ENCODE data around the gene SLC2A6. TPM values are rescaled to one million over a fixed set of nuclear protein-coding genes. Genes with fewer than 3 reads are reported as not detected.

Gene SLC2A6
- total RNA-seq, 1 experiment from 2014 or later, result 20.5 TPM

DNA sequence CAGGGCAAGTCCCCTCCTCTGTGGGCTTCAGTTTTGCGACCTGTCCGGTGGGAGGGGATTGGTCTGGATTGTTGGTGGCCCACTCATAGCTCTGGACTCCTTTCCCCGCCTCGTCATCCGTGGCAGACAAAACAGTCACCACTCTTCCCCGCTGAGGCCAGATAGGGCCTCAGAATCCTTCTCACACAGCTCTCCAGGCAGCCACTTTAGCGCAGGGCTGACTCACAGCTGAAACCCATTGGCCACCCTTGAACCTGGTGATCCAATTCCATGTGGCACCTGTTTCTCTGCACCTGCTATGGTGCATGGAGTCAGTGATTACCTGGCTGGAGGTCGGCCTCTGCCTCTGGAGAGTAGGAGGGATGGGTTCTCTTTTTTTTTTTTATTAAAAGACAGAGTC, 34.9 kb downstream of the SLC2A6 start:
- Histone ChIP-seq H3K4me1 (ENCODE audit: insufficient read depth, low read length) (no peaks in the 10 kb centered on the region), H3K9me3 (ENCODE audit: low read length) (no peaks in the 10 kb centered on the region), H3K4me2 (ENCODE audit: low read length) (no peak overlapping the region), H3K9me2 (replicated peaks; ENCODE audit: low read length) (no peaks in the 10 kb centered on the region), H4K20me1 (ENCODE audit: low read length) (no peaks in the 10 kb centered on the region), H3F3A (ENCODE audit: low read length, unreplicated experiment) (no peaks in the 10 kb centered on the region), H3K79me2 (ENCODE audit: low read length) (no peaks in the 10 kb centered on the region), H3K9ac (ENCODE audit: low read length) (no peak overlapping the region), H3K4me3 (ENCODE audit: low read length) (no peak overlapping the region), H3K27me3 (ENCODE audit: low read length) (no peaks in the 10 kb centered on the region), H3K36me3 (ENCODE audit: low read depth, low read length) (no peaks in the 10 kb centered on the region), H2AFZ (ENCODE audit: low read length) (no peak overlapping the region), H3K27ac (ENCODE audit: low read length) (no peak overlapping the region)
- DNase-seq (no peak), ATAC-seq (no peak)
- TF ChIP-seq EZH2phosphoT487 (IDR thresholded peaks at IDR 0.05; ENCODE audit: borderline replicate concordance, low read length) (no peak), EZH2 (IDR thresholded peaks at IDR 0.05; ENCODE audit: low read length, unreplicated experiment) (no peak)
- TF ChIP-seq, protein P1, sequence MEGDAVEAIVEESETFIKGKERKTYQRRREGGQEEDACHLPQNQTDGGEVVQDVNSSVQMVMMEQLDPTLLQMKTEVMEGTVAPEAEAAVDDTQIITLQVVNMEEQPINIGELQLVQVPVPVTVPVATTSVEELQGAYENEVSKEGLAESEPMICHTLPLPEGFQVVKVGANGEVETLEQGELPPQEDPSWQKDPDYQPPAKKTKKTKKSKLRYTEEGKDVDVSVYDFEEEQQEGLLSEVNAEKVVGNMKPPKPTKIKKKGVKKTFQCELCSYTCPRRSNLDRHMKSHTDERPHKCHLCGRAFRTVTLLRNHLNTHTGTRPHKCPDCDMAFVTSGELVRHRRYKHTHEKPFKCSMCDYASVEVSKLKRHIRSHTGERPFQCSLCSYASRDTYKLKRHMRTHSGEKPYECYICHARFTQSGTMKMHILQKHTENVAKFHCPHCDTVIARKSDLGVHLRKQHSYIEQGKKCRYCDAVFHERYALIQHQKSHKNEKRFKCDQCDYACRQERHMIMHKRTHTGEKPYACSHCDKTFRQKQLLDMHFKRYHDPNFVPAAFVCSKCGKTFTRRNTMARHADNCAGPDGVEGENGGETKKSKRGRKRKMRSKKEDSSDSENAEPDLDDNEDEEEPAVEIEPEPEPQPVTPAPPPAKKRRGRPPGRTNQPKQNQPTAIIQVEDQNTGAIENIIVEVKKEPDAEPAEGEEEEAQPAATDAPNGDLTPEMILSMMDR (conservative IDR thresholded peaks at IDR 0.05; ENCODE audit: low read depth, low read length), result no peak
- BruUV-seq (replicated peaks), result no TSS peak
- ChIA-PET CTCF (no interaction called here), POLR2A (ENCODE audit: unreplicated experiment) (no interaction called here)
- intact Hi-C loops (cut with micrococcal nuclease), result no loop called here

DNA sequence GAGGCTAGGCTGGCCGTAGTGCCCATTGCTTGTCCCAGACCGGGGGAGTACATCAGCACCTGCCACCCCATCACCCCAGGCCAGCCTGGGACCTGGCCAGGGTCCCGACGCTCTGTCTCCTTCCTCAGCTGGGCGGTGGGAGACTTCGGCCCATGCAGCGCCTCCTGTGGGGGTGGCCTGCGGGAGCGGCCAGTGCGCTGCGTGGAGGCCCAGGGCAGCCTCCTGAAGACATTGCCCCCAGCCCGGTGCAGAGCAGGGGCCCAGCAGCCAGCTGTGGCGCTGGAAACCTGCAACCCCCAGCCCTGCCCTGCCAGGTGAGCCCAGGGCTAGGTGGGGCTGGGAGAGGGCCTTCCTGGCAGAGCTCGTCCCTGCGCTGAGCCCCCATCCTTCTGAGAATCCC, 35.7 kb downstream of the SLC2A6 start:
- no peaks in the 10 kb centered on the region for H3K27me3 ChIP-seq (ENCODE audit: low read length)

DNA sequence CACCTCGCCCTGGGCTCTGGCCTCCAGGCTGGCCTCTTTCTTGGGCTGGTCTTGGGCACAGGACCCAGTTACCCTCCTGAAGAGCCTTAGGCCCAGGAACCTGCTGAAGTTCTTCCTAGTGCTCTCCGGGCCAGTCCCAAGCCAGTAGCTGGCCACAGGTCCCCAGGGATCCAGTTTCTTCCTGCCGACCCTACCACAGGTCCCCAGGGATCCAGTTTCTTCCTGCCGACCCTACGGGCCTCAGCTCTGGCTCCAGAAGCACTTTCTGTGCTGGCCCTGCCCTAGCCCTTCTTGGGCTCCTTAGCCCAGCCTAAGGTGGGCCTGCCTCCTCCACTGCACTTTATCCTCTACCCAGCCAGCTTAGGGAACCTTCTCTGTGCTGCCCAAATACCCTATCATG, 37.3 kb downstream of the SLC2A6 start:
- Histone ChIP-seq H3K27ac (ENCODE audit: low read length) (no peak overlapping the region), H3K4me3 (ENCODE audit: low read length) (no peak overlapping the region), H3K36me3 (ENCODE audit: low read depth, low read length) (no peaks in the 10 kb centered on the region), H4K20me1 (ENCODE audit: low read length) (no peaks in the 10 kb centered on the region), H3K9me2 (replicated peaks; ENCODE audit: low read length) (no peaks in the 10 kb centered on the region), H3K9ac (ENCODE audit: low read length) (no peak overlapping the region), H3K79me2 (ENCODE audit: low read length) (no peaks in the 10 kb centered on the region), H3K9me3 (ENCODE audit: low read length) (no peaks in the 10 kb centered on the region), H2AFZ (ENCODE audit: low read length) (no peak overlapping the region), H3K4me1 (ENCODE audit: insufficient read depth, low read length) (no peaks in the 10 kb centered on the region), H3K27me3 (ENCODE audit: low read length) (no peaks in the 10 kb centered on the region), H3K4me2 (ENCODE audit: low read length) (no peak overlapping the region), H3F3A (ENCODE audit: low read length, unreplicated experiment) (no peaks in the 10 kb centered on the region)
- DNase-seq (no peak), ATAC-seq (no peak)
- ChIA-PET POLR2A (ENCODE audit: unreplicated experiment) (no interaction called here), CTCF (no interaction called here)
- BruUV-seq (replicated peaks), result no TSS peak
- TF ChIP-seq EZH2 (IDR thresholded peaks at IDR 0.05; ENCODE audit: low read length, unreplicated experiment) (no peak), EZH2phosphoT487 (IDR thresholded peaks at IDR 0.05; ENCODE audit: borderline replicate concordance, low read length) (no peak)
- TF ChIP-seq, protein P1 (conservative IDR thresholded peaks at IDR 0.05; ENCODE audit: low read depth, low read length), result no peak
- intact Hi-C loops (cut with micrococcal nuclease), result no loop called here

More for the DNA sequence above, 35.7 kb downstream of the SLC2A6 start:
- no peaks in the 10 kb centered on the region for H3K9me2 ChIP-seq (replicated peaks; ENCODE audit: low read length)
- H3K79me2 ChIP-seq (ENCODE audit: low read length), result no peaks in the 10 kb centered on the region
- BruUV-seq (replicated peaks), result no TSS peak
- no peak for ATAC-seq
- no peaks in the 10 kb centered on the region for H3K36me3 ChIP-seq (ENCODE audit: low read depth, low read length)
- ChIA-PET POLR2A (ENCODE audit: unreplicated experiment) (no interaction called here), CTCF (no interaction called here)
- intact Hi-C loops (cut with micrococcal nuclease), result no loop called here
- no peaks in the 10 kb centered on the region for H4K20me1 ChIP-seq (ENCODE audit: low read length)
- no peak overlapping the region for H3K4me2 ChIP-seq (ENCODE audit: low read length)
- no peaks in the 10 kb centered on the region for H3K4me1 ChIP-seq (ENCODE audit: insufficient read depth, low read length)
- no peaks in the 10 kb centered on the region for H3F3A ChIP-seq (ENCODE audit: low read length, unreplicated experiment)
- H3K9ac ChIP-seq (ENCODE audit: low read length), result no peak overlapping the region
- TF ChIP-seq, protein P1 (conservative IDR thresholded peaks at IDR 0.05; ENCODE audit: low read depth, low read length), result no peak
- TF ChIP-seq EZH2phosphoT487 (IDR thresholded peaks at IDR 0.05; ENCODE audit: borderline replicate concordance, low read length), result no peak
- TF ChIP-seq EZH2 (IDR thresholded peaks at IDR 0.05; ENCODE audit: low read length, unreplicated experiment), result no peak
- no peak overlapping the region for H3K27ac ChIP-seq (ENCODE audit: low read length)
- no peak for DNase-seq
- H3K4me3 ChIP-seq (ENCODE audit: low read length), result no peak overlapping the region
- H3K9me3 ChIP-seq (ENCODE audit: low read length), result no peaks in the 10 kb centered on the region
- no peak overlapping the region for H2AFZ ChIP-seq (ENCODE audit: low read length)

Measured in PC-3 (cell line).